ENCODE data around the gene ZDHHC7. TPM values are rescaled to one million over a fixed set of nuclear protein-coding genes. Genes with fewer than 3 reads are reported as not detected.

The ZDHHC7 gene
- total and polyA plus RNA-seq, 2 of the 8 experiments (the other 6 are each of a cell fraction or from before 2014, with no cell fraction given) = 40.5 to 56.3 TPM

- no peak for TF ChIP-seq SP4 (IDR thresholded peaks at IDR 0.05; ENCODE audit: low read length)
- TF ChIP-seq POLR2AphosphoS5 (IDR thresholded peaks at IDR 0.05; ENCODE audit: low read depth, low read length) = peak; percentile 58; the same call in 1 of the 2 replicates
- TF ChIP-seq ATF2 (IDR thresholded peaks at IDR 0.05; ENCODE audit: low read length) = no peak
- TF ChIP-seq JUN (IDR thresholded peaks at IDR 0.05; ENCODE audit: low read depth, low read length) = no peak
- peak; percentile 48 for TF ChIP-seq SAP30 (IDR thresholded peaks at IDR 0.05; ENCODE audit: insufficient read depth, insufficient replicate concordance, low read length)
- no peak for TF ChIP-seq EGR1 (IDR thresholded peaks at IDR 0.05; ENCODE audit: borderline replicate concordance, low read depth, low read length)
- no peak for TF ChIP-seq CBX8 (IDR thresholded peaks at IDR 0.05; ENCODE audit: borderline replicate concordance, low read depth, low read length)
- TF ChIP-seq ATF3 (IDR thresholded peaks at IDR 0.05; ENCODE audit: insufficient read depth, low read depth, low read length) = no peak
- TF ChIP-seq EZH2 (IDR thresholded peaks at IDR 0.05; ENCODE audit: low read depth, low read length, severe bottlenecking) = no peak
- TF ChIP-seq KDM5A (IDR thresholded peaks at IDR 0.05; ENCODE audit: low read length) = peak; percentile 30; the same call in 1 of the 2 replicates
- TF ChIP-seq BCL11A (IDR thresholded peaks at IDR 0.05; ENCODE audit: low read depth in 2 of 2, low read length in 2 of 2) = no peak
- 0 out of 4 replicates have a peak, but pooled peaks have one; percentile 20 to 53 for TF ChIP-seq SIN3A (conservative IDR thresholded peaks at IDR 0.05 in 1 of 2, IDR thresholded peaks at IDR 0.05 in 1 of 2; ENCODE audit: low read depth in 1 of 2, low read length in 2 of 2)
- TF ChIP-seq BACH1 (IDR thresholded peaks at IDR 0.05; ENCODE audit: low read length) = no peak; the same call in 1 of the 2 replicates
- TF ChIP-seq RNF2 (IDR thresholded peaks at IDR 0.05; ENCODE audit: borderline replicate concordance, low read depth, low read length, missing control alignments, poor library complexity, severe bottlenecking) = no peak
- TF ChIP-seq SUZ12 (IDR thresholded peaks at IDR 0.05; ENCODE audit: low read length) = no peak
- peak; percentile 78 for TF ChIP-seq ASH2L (IDR thresholded peaks at IDR 0.05; ENCODE audit: low read length)
- TF ChIP-seq SP2 (IDR thresholded peaks at IDR 0.05; ENCODE audit: low read length) = no peak
- no peak; a peak in 1 of 3 replicates for TF ChIP-seq EP300 (IDR thresholded peaks at IDR 0.05; ENCODE audit: borderline replicate concordance in 1 of 2, low read depth in 2 of 2, low read length in 2 of 2)
- TF ChIP-seq E2F6 (IDR thresholded peaks at IDR 0.05) = no peak
Measured at GRCh38 chr16:85010931-85011845, at the start of gene ZDHHC7 (continued).

Data from H1 (cell line).